Cardiac septum (tissue), 1 donor: ENCODE measurements around the gene LCE7A. TPM values are rescaled to one million over a fixed set of nuclear protein-coding genes. Genes with fewer than 3 reads are reported as not detected.

Experiments
- total RNA-seq: library from RNA; stranded (reverse); fragmentation: NEBNext Ultra II Directional; extraction: Animal tissue kit (Norgen Biotek cat#: 25700); gene quantifications from one replicate; pipeline ENCODE4 v1.2.1, GENCODE V29; 2021
- donor health status: DM: no; HTN: no; CAD: no.

The LCE7A gene
- total RNA-seq, 1 donor from 2014 or later: not detected

Other genes starting within 250 kb of the LCE7A start
- not detected for gene LCE3B, start 246.2 kb upstream of the LCE7A start, total RNA-seq
- not detected for gene LCE3A, start 236.9 kb upstream of the LCE7A start, total RNA-seq
- gene LCE2D, start 196.6 kb upstream of the LCE7A start, total RNA-seq: not detected
- gene LCE2C, start 184.7 kb upstream of the LCE7A start, total RNA-seq: not detected
- gene LCE2B, start 173.9 kb upstream of the LCE7A start, total RNA-seq: not detected
- gene LCE2A, start 161.7 kb upstream of the LCE7A start, total RNA-seq: not detected
- gene LCE4A, start 151.8 kb upstream of the LCE7A start, total RNA-seq: not detected
- gene KPRP, start 102.0 kb upstream of the LCE7A start, total RNA-seq: not detected
- not detected for gene LCE1F, start 84.9 kb upstream of the LCE7A start, total RNA-seq
- gene LCE1E, start 73.7 kb upstream of the LCE7A start, total RNA-seq: not detected
- not detected for gene LCE1D, start 63.3 kb upstream of the LCE7A start, total RNA-seq
- gene LCE1C, start 53.3 kb upstream of the LCE7A start, total RNA-seq: not detected
- gene LCE1B, start 48.0 kb upstream of the LCE7A start, total RNA-seq: not detected
- gene LCE1A, start 32.5 kb upstream of the LCE7A start, total RNA-seq: not detected
- gene LCE6A, start 17.1 kb upstream of the LCE7A start, total RNA-seq: not detected
- not detected for gene SMCP, start 18.3 kb downstream of the LCE7A start, total RNA-seq
- gene IVL, start 48.5 kb downstream of the LCE7A start, total RNA-seq: not detected
- gene SPRR5, start 87.2 kb downstream of the LCE7A start, total RNA-seq: not detected
- not detected for gene SPRR4, start 110.7 kb downstream of the LCE7A start, total RNA-seq
- not detected for gene SPRR1A, start 124.1 kb downstream of the LCE7A start, total RNA-seq
- gene SPRR3, start 141.8 kb downstream of the LCE7A start, total RNA-seq: not detected
- gene SPRR1B, start 171.2 kb downstream of the LCE7A start, total RNA-seq: not detected
- not detected for gene SPRR2D, start 181.1 kb downstream of the LCE7A start, total RNA-seq
- not detected for gene SPRR2A, start 197.5 kb downstream of the LCE7A start, total RNA-seq
- gene SPRR2B, start 211.6 kb downstream of the LCE7A start, total RNA-seq: not detected
- gene SPRR2E, start 234.5 kb downstream of the LCE7A start, total RNA-seq: not detected